ENCODE data around the gene CNKSR2. TPM values are rescaled to one million over a fixed set of nuclear protein-coding genes. Genes with fewer than 3 reads are reported as not detected.

CNKSR2 gene
- total RNA-seq, 1 experiment from 2014 or later: not detected

GRCh38 chrX:21408307-21408706, 34.1 kb downstream of the CNKSR2 start:
- no peaks in the 10 kb centered on the region for H3K9me3 Mint-ChIP-seq (ENCODE audit: low read depth, unreplicated experiment)
- no peak for DNase-seq
- no TSS peak for BruUV-seq (replicated peaks)
- H3K4me3 Mint-ChIP-seq (ENCODE audit: low read depth, unreplicated experiment): no peak overlapping the region
- no peaks in the 10 kb centered on the region for H3K4me1 Mint-ChIP-seq (ENCODE audit: low read depth, unreplicated experiment)
- no peaks in the 10 kb centered on the region for H3K27me3 Mint-ChIP-seq (ENCODE audit: unreplicated experiment)
- H3K27ac Mint-ChIP-seq (ENCODE audit: unreplicated experiment): no peak overlapping the region
- no peak for TF ChIP-seq CTCF (IDR thresholded peaks at IDR 0.05; ENCODE audit: unreplicated experiment)
- CTCF ChIA-PET: no interaction called here
- intact Hi-C loops (cut with micrococcal nuclease; ENCODE audit: unreplicated experiment): no loop called here
- H3K36me3 Mint-ChIP-seq (ENCODE audit: insufficient read depth, unreplicated experiment): no peaks in the 10 kb centered on the region

DNA sequence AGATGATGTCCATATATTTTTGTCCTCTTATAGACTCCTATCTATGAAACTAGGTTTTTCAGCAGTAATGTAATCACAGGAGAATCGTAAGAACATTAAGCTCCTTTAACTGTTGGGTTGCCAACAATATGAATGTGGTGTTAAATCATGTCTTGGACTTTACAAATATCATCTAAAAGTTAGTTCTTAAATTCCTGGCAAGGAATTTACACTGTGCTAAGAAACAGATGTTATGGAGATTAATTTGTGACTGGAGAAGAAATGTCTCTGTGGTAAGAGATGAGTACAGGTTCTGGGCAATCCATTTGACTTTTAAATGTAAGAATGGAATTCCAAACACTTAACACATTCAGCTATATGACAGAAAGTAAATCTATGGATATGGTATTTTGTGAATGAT, 34.6 kb downstream of the CNKSR2 start:
- Mint-ChIP-seq H3K4me1 (ENCODE audit: low read depth, unreplicated experiment) (no peaks in the 10 kb centered on the region), H3K36me3 (ENCODE audit: insufficient read depth, unreplicated experiment) (no peaks in the 10 kb centered on the region), H3K27me3 (ENCODE audit: unreplicated experiment) (no peaks in the 10 kb centered on the region), H3K4me3 (ENCODE audit: low read depth, unreplicated experiment) (no peak overlapping the region), H3K27ac (ENCODE audit: unreplicated experiment) (no peak overlapping the region), H3K9me3 (ENCODE audit: low read depth, unreplicated experiment) (no peaks in the 10 kb centered on the region)
- CTCF ChIA-PET: no interaction called here
- intact Hi-C loops (cut with micrococcal nuclease; ENCODE audit: unreplicated experiment): no loop called here
- BruUV-seq (replicated peaks): no TSS peak
- no peak for DNase-seq
- TF ChIP-seq CTCF (IDR thresholded peaks at IDR 0.05; ENCODE audit: unreplicated experiment): no peak

DNA sequence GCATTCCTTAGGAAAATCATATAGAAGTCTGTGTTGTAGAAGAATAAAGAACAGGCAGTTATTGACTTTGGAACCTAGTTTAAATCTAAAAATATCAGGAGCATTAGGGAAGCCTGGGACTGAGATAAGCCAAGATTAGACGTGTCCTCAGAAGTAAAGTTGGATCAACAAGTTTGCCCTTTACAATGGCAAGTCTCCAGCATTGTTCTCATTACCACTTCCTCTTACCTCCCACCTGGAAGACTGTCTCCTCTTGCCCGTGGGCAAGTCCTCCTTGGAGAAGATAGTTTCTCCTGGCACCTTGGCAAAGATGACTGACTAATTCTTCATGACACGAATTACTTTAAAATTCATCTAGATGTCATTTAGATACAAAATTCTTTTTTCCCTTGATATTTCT, 37.8 kb downstream of the CNKSR2 start:
- Mint-ChIP-seq H3K4me1 (ENCODE audit: low read depth, unreplicated experiment) (no peaks in the 10 kb centered on the region), H3K4me3 (ENCODE audit: low read depth, unreplicated experiment) (no peak overlapping the region), H3K36me3 (ENCODE audit: insufficient read depth, unreplicated experiment) (no peaks in the 10 kb centered on the region), H3K27me3 (ENCODE audit: unreplicated experiment) (no peaks in the 10 kb centered on the region), H3K9me3 (ENCODE audit: low read depth, unreplicated experiment) (no peaks in the 10 kb centered on the region), H3K27ac (ENCODE audit: unreplicated experiment) (no peak overlapping the region)
- intact Hi-C loops (cut with micrococcal nuclease; ENCODE audit: unreplicated experiment): no loop called here
- no peak for TF ChIP-seq CTCF (IDR thresholded peaks at IDR 0.05; ENCODE audit: unreplicated experiment)
- DNase-seq: no peak
- no TSS peak for BruUV-seq (replicated peaks)
- CTCF ChIA-PET: no interaction called here

DNA sequence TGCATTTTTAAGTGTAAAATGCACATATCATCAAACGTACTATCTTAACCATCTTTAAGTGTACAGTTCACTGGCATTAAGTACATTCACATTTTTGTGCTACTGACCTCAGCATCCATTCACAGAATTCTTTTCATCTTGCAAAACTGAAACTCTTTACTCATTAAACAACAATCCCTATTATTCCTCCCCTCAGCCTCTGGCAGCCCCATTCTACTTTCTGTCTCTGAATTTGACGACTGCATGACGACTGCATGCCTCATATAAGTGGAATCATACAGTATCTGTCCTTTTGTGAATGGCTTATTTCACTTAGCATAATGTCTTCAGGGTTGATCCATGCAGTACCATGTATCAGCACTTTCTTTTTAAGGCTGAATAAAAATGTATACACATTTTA, 38.7 kb downstream of the CNKSR2 start:
- CTCF ChIA-PET: no interaction called here
- no peak overlapping the region for H3K4me3 Mint-ChIP-seq (ENCODE audit: low read depth, unreplicated experiment)
- no peaks in the 10 kb centered on the region for H3K27me3 Mint-ChIP-seq (ENCODE audit: unreplicated experiment)
- no peaks in the 10 kb centered on the region for H3K36me3 Mint-ChIP-seq (ENCODE audit: insufficient read depth, unreplicated experiment)
- no TSS peak for BruUV-seq (replicated peaks)
- H3K4me1 Mint-ChIP-seq (ENCODE audit: low read depth, unreplicated experiment): no peaks in the 10 kb centered on the region
- no peak for TF ChIP-seq CTCF (IDR thresholded peaks at IDR 0.05; ENCODE audit: unreplicated experiment)
- H3K9me3 Mint-ChIP-seq (ENCODE audit: low read depth, unreplicated experiment): no peaks in the 10 kb centered on the region
- DNase-seq: no peak
- H3K27ac Mint-ChIP-seq (ENCODE audit: unreplicated experiment): no peak overlapping the region
- intact Hi-C loops (cut with micrococcal nuclease; ENCODE audit: unreplicated experiment): no loop called here

DNA sequence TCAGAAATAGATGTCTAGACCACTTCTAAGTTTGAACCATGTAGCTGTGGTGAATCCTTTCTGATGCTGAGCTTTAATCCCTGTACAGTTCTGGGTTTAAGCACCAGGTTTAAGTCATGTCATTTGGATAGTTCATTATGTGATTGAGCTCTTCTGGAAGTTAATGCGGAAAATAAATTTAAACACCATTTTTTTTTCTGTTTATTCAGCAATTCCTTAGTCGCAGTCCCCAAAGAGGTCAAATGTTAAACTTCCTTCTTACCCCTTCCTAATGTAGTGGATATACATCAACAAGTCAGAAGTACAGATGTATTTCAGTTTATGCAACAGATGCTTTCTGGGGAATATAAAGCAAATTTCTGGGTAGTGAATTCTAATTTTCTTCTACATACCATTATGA, 52.9 kb downstream of the CNKSR2 start:
- DNase-seq: no peak
- no peaks in the 10 kb centered on the region for H3K27me3 Mint-ChIP-seq (ENCODE audit: unreplicated experiment)
- H3K9me3 Mint-ChIP-seq (ENCODE audit: low read depth, unreplicated experiment): no peaks in the 10 kb centered on the region
- no peaks in the 10 kb centered on the region for H3K36me3 Mint-ChIP-seq (ENCODE audit: insufficient read depth, unreplicated experiment)
- intact Hi-C loops (cut with micrococcal nuclease; ENCODE audit: unreplicated experiment): no loop called here
- no peaks in the 10 kb centered on the region for H3K4me1 Mint-ChIP-seq (ENCODE audit: low read depth, unreplicated experiment)
- BruUV-seq (replicated peaks): no TSS peak
- no peak overlapping the region for H3K4me3 Mint-ChIP-seq (ENCODE audit: low read depth, unreplicated experiment)
- TF ChIP-seq CTCF (IDR thresholded peaks at IDR 0.05; ENCODE audit: unreplicated experiment): no peak
- CTCF ChIA-PET: no interaction called here
- H3K27ac Mint-ChIP-seq (ENCODE audit: unreplicated experiment): no peak overlapping the region

All from Calu3 (cell line).